ENCODE results near the gene RREB1. TPM values are rescaled to one million over a fixed set of nuclear protein-coding genes. Genes with fewer than 3 reads are reported as not detected.

Gene RREB1
- total RNA-seq, 6 donors from 2014 or later, result 44.2 to 112 (median 60.5) TPM

- Histone ChIP-seq H3K27me3 (no peaks in the 10 kb centered on the region), H3K9me3 (no peaks in the 10 kb centered on the region), H3K36me3 (peaks cover 0 to 7% (median 3%) of the 10 kb centered on the region in 4 donors), H3K27ac (peak overlapping the region in 3 of 4 donors; percentile 0 to 11 (median 10)), H3K4me1 (peaks cover 14 to 52% (median 29%) of the 10 kb centered on the region in 4 donors), H3K4me3 (no peak overlapping the region)
- ATAC-seq (ENCODE audit: low FRiP score in 2 of 2), result no peak
- 70 to 85% methylated on average over 2 of the region's 2 CpGs for WGBS, 2 donors
- no peak for DNase-seq
- TF ChIP-seq POLR2AphosphoS5 (IDR thresholded peaks at IDR 0.05) (no peak), CTCF (IDR thresholded peaks at IDR 0.05) (no peak), EP300 (IDR thresholded peaks at IDR 0.05) (no peak), POLR2A (IDR thresholded peaks at IDR 0.05) (no peak)
Measured at GRCh38 chr6:7124636-7125035, 16.9 kb downstream of the RREB1 start.

GRCh38 chr6:7125290-7125689 is 17.5 kb downstream of the RREB1 start:
- ATAC-seq (ENCODE audit: low FRiP score in 2 of 2) (no peak), DNase-seq (no peak)
- Histone ChIP-seq H3K9me3 (no peaks in the 10 kb centered on the region), H3K36me3 (peaks cover 0 to 7% (median 3%) of the 10 kb centered on the region in 4 donors), H3K4me3 (no peak overlapping the region), H3K27me3 (no peaks in the 10 kb centered on the region), H3K27ac (peak overlapping the region; percentile 0 to 30 (median 10)), H3K4me1 (peaks cover 18 to 54% (median 36%) of the 10 kb centered on the region in 4 donors)
- TF ChIP-seq POLR2A (IDR thresholded peaks at IDR 0.05) (no peak), POLR2AphosphoS5 (IDR thresholded peaks at IDR 0.05) (no peak), CTCF (IDR thresholded peaks at IDR 0.05) (no peak), EP300 (IDR thresholded peaks at IDR 0.05) (no peak)
- WGBS, 2 donors, result 96% methylated on average over 1 of the region's 1 CpG

DNA sequence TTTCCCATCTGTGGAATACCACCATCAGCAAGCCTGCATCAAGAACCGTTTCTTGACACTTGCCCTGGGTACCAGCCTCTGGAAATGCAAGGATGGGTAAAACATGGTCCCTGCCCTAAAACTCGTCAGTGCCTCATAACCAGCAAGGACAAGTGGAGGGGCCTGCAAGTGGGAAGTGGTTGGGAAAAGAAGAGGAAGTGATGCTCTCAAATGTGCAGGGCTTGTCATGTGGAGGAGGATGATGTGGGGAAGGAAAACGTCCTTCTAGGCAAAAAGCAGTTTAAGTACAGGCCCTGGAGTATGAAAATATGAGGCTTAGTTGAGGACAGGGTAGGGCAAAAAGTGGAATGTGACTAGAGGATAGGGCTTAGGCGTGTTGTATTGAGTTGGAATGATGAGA is 19.0 kb downstream of the RREB1 start:
- ATAC-seq (ENCODE audit: low FRiP score in 2 of 2) (peak in 1 of 2 donors; percentile 48), DNase-seq (no peak)
- TF ChIP-seq EP300 (IDR thresholded peaks at IDR 0.05) (no peak), CTCF (IDR thresholded peaks at IDR 0.05) (no peak), POLR2A (IDR thresholded peaks at IDR 0.05) (peak in 1 of 4 donors; percentile 15)
- Histone ChIP-seq H3K4me1 (peaks cover 16 to 52% (median 41%) of the 10 kb centered on the region in 4 donors), H3K9me3 (no peaks in the 10 kb centered on the region), H3K36me3 (peaks cover 0 to 7% (median 3%) of the 10 kb centered on the region in 4 donors), H3K27me3 (no peaks in the 10 kb centered on the region), H3K27ac (peak overlapping the region in 2 of 4 donors; percentile 58 to 61), H3K4me3 (no peak overlapping the region)
- 65 to 70% methylated on average over 4 of the region's 4 CpGs for WGBS, 2 donors

GRCh38 chr6:7127680-7128079 is 19.9 kb downstream of the RREB1 start:
- 79 to 81% methylated on average over 5 of the region's 5 CpGs for WGBS, 2 donors
- no peaks in the 10 kb centered on the region for H3K27me3 ChIP-seq
- H3K36me3 ChIP-seq, result peaks cover 0 to 2% (median under 1%) of the 10 kb centered on the region in 4 donors
- DNase-seq, result no peak
- TF ChIP-seq EP300 (IDR thresholded peaks at IDR 0.05) (no peak), POLR2AphosphoS5 (IDR thresholded peaks at IDR 0.05) (no peak), CTCF (IDR thresholded peaks at IDR 0.05) (no peak), POLR2A (IDR thresholded peaks at IDR 0.05) (no peak)
- H3K4me3 ChIP-seq, result no peak overlapping the region
- no peak for ATAC-seq (ENCODE audit: low FRiP score in 2 of 2)
- peaks cover 19 to 49% (median 39%) of the 10 kb centered on the region in 4 donors for H3K4me1 ChIP-seq
- H3K9me3 ChIP-seq, result no peaks in the 10 kb centered on the region
- peak overlapping the region in 3 of 4 donors; percentile 54 to 61 (median 58) for H3K27ac ChIP-seq

- Histone ChIP-seq H3K4me3 (no peak overlapping the region), H3K36me3 (no peaks in the 10 kb centered on the region), H3K27me3 (no peaks in the 10 kb centered on the region), H3K27ac (peak overlapping the region; percentile 39 to 80 (median 69)), H3K9me3 (no peaks in the 10 kb centered on the region), H3K4me1 (peaks cover 17 to 48% (median 33%) of the 10 kb centered on the region in 4 donors)
- TF ChIP-seq POLR2A (IDR thresholded peaks at IDR 0.05) (no peak), CTCF (IDR thresholded peaks at IDR 0.05) (no peak), EP300 (IDR thresholded peaks at IDR 0.05) (no peak), POLR2AphosphoS5 (IDR thresholded peaks at IDR 0.05) (no peak)
- peak in 1 of 2 donors; percentile 7 for ATAC-seq (ENCODE audit: low FRiP score in 2 of 2)
- no peak for DNase-seq
- WGBS, 2 donors, result 75 to 80% methylated on average over 6 of the region's 6 CpGs
Measured at GRCh38 chr6:7129360-7129759, 21.6 kb downstream of the RREB1 start.

Measured in upper lobe of left lung (tissue), 6 donors.